OCI-LY1 (cell line): ENCODE results near the gene THSD7A.
A peak's percentile ranks its signal among the peaks of the same experiment; 100 is the strongest.

Source experiments
- H2AFZ ChIP-seq: fragments of 200-600 bp; sonication (generic), shearing (Covaris generic); 2 replicates; pipeline ENCODE4 v1.6.0; 2014; ENCODE audit warnings: antibody characterized with exemption, mild to moderate bottlenecking, low read length
- H3F3A ChIP-seq: fragments of 200-600 bp; sonication (generic), shearing (Covaris generic); 2 replicates; pipeline ENCODE4 v1.6.0; 2014; ENCODE audit warnings: mild to moderate bottlenecking, antibody characterized with exemption, low read length, moderate library complexity; ENCODE audit not compliant: insufficient read depth
- H3K27ac ChIP-seq: fragments of 200-600 bp; sonication (generic); 2 replicates; pipeline ENCODE4 v1.5.1; 2014; ENCODE audit warnings: low read length, mixed run types, mild to moderate bottlenecking, low read depth; ENCODE audit not compliant: poor library complexity, severe bottlenecking
- H3K27me3 ChIP-seq: fragments of 200-600 bp; sonication (generic); 2 replicates; pipeline ENCODE4 v1.6.0; 2014; ENCODE audit warnings: antibody characterized with exemption, mild to moderate bottlenecking, low read length, moderate library complexity; ENCODE audit not compliant: insufficient read depth
- H3K36me3 ChIP-seq: fragments of 200-600 bp; sonication (generic); 2 replicates; pipeline ENCODE4 v1.6.1; 2014; ENCODE audit warnings: mild to moderate bottlenecking, antibody characterized with exemption, low read length, moderate library complexity, mixed read lengths; ENCODE audit not compliant: insufficient read depth
- H3K4me1 ChIP-seq: fragments of 200-600 bp; sonication (generic); 2 replicates; pipeline ENCODE4 v1.5.1; 2014; ENCODE audit warnings: mild to moderate bottlenecking, low read length, moderate library complexity; ENCODE audit not compliant: insufficient read depth, severe bottlenecking
- H3K4me2 ChIP-seq: fragments of 200-600 bp; sonication (generic), shearing (Covaris generic); 2 replicates; pipeline ENCODE4 v1.6.1; 2014; ENCODE audit warnings: low read length
- H3K4me3 ChIP-seq: fragments of 200-600 bp; sonication (generic); 2 replicates; pipeline ENCODE4 v1.5.1; 2014; ENCODE audit warnings: low read length, low read depth, mild to moderate bottlenecking, mixed read lengths; ENCODE audit not compliant: poor library complexity, severe bottlenecking
- H3K79me2 ChIP-seq: fragments of 200-600 bp; shearing (Covaris generic); 2 replicates; pipeline ENCODE4 v1.6.1; 2016; ENCODE audit warnings: mixed run types, low read length, mixed read lengths; ENCODE audit not compliant: insufficient read depth
- H3K9ac ChIP-seq: fragments of 200-600 bp; sonication (generic), shearing (Covaris generic); 2 replicates; pipeline ENCODE4 v1.6.1; 2014; ENCODE audit warnings: mild to moderate bottlenecking, low read length, mixed read lengths
- H3K9me2 ChIP-seq: fragments of 200-600 bp; sonication (generic), shearing (Covaris generic); 2 replicates; pipeline ENCODE4 v1.6.1; 2014; ENCODE audit warnings: low read depth, mild to moderate bottlenecking, low read length, mixed read lengths
- H3K9me3 ChIP-seq: fragments of 200-600 bp; shearing (Covaris generic); 2 replicates; pipeline ENCODE4 v1.6.1; 2014; ENCODE audit warnings: low read length, mixed read lengths
- H4K20me1 ChIP-seq: fragments of 200-600 bp; sonication (generic), shearing (Covaris generic); 2 replicates; pipeline ENCODE4 v1.6.0; 2016; ENCODE audit warnings: mild to moderate bottlenecking, low read length; ENCODE audit not compliant: insufficient read depth
- EZH2 ChIP-seq: fragments of 200-600 bp; sonication (generic), shearing (Covaris generic); IDR thresholded peaks from 2 replicates; pipeline ENCODE4 v1.8.0; 2017; ENCODE audit warnings: borderline replicate concordance, mixed run types, mild to moderate bottlenecking, antibody characterized with exemption, low read length, moderate library complexity, mixed read lengths
- TF ChIP-seq, protein P1 (sequence below): fragments of 200-600 bp; sonication (generic), shearing (Covaris generic); IDR thresholded peaks from 2 replicates; pipeline ENCODE4 v1.5.1; 2017; ENCODE audit warnings: mild to moderate bottlenecking, antibody characterized with exemption, low read length, moderate library complexity, mixed read lengths

Gene THSD7A

DNA sequence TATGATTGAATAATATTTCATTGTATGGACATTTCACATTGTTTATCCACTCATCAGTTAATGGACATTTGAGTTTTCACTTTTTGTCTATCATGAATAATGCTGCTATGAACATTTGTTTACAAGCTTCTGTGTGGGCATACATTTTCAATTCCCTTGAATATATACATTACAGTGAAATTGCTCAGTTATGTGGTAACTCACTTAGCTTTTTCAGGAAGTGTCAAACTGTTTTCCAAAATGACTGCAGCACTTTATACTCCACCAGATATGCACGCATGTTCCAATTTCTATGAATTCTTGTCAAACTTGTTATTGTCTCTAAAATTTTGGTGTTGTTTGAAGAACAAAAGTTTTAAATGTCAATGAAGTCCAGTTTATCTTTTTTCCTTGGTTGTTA is 401.2 kb downstream of the THSD7A start:
- H3K79me2 ChIP-seq: no peaks in the 10 kb centered on the region
- no peaks in the 10 kb centered on the region for H3K9me3 ChIP-seq
- H3K4me1 ChIP-seq: peaks cover 14% of the 10 kb centered on the region
- no peak overlapping the region for H2AFZ ChIP-seq
- H4K20me1 ChIP-seq: no peaks in the 10 kb centered on the region
- H3K4me3 ChIP-seq: no peak overlapping the region
- TF ChIP-seq, protein P1, sequence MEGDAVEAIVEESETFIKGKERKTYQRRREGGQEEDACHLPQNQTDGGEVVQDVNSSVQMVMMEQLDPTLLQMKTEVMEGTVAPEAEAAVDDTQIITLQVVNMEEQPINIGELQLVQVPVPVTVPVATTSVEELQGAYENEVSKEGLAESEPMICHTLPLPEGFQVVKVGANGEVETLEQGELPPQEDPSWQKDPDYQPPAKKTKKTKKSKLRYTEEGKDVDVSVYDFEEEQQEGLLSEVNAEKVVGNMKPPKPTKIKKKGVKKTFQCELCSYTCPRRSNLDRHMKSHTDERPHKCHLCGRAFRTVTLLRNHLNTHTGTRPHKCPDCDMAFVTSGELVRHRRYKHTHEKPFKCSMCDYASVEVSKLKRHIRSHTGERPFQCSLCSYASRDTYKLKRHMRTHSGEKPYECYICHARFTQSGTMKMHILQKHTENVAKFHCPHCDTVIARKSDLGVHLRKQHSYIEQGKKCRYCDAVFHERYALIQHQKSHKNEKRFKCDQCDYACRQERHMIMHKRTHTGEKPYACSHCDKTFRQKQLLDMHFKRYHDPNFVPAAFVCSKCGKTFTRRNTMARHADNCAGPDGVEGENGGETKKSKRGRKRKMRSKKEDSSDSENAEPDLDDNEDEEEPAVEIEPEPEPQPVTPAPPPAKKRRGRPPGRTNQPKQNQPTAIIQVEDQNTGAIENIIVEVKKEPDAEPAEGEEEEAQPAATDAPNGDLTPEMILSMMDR: no peak
- no peaks in the 10 kb centered on the region for H3K36me3 ChIP-seq
- H3K27ac ChIP-seq: no peak overlapping the region
- no peak overlapping the region for H3K4me2 ChIP-seq
- no peak overlapping the region for H3K9ac ChIP-seq
- H3K9me2 ChIP-seq: no peaks in the 10 kb centered on the region
- no peaks in the 10 kb centered on the region for H3K27me3 ChIP-seq
- H3F3A ChIP-seq: no peaks in the 10 kb centered on the region

DNA sequence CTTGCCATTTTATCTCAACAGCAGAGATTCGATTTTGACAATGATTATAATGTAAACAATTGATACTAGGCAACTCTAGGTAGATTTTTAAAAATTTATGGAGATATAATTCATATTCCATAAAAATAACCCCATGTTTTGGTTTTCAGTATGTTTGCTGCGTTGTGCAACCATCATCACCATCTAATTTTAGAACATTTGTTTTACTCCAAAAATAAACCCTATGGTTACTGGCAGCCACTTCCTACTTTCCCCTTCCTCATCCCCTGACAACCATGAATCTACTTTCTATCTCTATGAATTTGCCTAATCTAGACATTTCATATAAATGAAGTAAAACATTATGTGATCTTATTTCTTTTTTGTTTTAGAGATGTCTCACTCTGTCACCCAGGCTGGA is 401.9 kb downstream of the THSD7A start:
- H3K4me2 ChIP-seq: no peak overlapping the region
- H3K36me3 ChIP-seq: no peaks in the 10 kb centered on the region
- H3F3A ChIP-seq: no peaks in the 10 kb centered on the region
- no peaks in the 10 kb centered on the region for H4K20me1 ChIP-seq
- no peak overlapping the region for H3K9ac ChIP-seq
- TF ChIP-seq, protein P1: no peak
- no peak for TF ChIP-seq EZH2
- no peaks in the 10 kb centered on the region for H3K27me3 ChIP-seq
- H3K27ac ChIP-seq: no peak overlapping the region
- no peak overlapping the region for H3K4me3 ChIP-seq
- no peaks in the 10 kb centered on the region for H3K9me2 ChIP-seq
- H3K4me1 ChIP-seq: peaks cover 14% of the 10 kb centered on the region
- H3K79me2 ChIP-seq: no peaks in the 10 kb centered on the region
- H3K9me3 ChIP-seq: no peaks in the 10 kb centered on the region
- no peak overlapping the region for H2AFZ ChIP-seq

DNA sequence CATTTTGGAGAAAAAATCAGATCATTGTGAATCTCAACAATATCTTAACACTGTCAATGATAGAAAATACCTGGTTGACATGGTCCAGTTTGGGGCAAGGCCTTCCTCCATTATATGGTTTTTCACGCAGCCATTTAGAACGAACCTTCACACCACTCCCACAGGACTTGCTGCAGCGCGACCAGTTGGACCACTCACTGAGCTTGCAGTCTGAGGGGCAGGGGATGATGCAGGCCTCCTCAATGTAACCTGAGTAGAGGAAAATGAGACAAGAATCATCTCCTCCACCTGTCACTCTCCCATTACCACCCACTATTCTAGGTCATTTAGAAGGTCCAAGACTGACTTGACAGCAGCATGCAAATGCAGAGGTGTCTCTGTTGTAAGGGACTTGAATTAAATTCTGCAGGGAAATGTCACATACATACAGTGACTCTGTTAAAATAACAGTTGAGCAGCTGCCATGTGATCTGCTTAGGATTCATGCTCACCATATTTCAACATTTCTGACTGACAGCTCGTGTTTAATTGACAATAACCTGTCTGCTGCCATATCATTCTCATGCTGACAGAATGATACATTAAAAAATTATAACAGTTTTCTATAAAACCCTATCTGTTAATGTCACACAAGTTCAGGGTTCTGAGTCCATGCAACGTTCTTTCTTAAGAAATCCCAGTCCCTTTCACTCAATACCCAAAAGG is 403.0 kb downstream of the THSD7A start:
- H3K9me2 ChIP-seq: no peaks in the 10 kb centered on the region
- H4K20me1 ChIP-seq: no peaks in the 10 kb centered on the region
- no peaks in the 10 kb centered on the region for H3K27me3 ChIP-seq
- TF ChIP-seq EZH2: no peak
- TF ChIP-seq, protein P1: no peak
- H3K4me3 ChIP-seq: no peak overlapping the region
- H3K9ac ChIP-seq: no peak overlapping the region
- H3K79me2 ChIP-seq: no peaks in the 10 kb centered on the region
- peaks cover 14% of the 10 kb centered on the region for H3K4me1 ChIP-seq
- H3F3A ChIP-seq: no peaks in the 10 kb centered on the region
- H3K9me3 ChIP-seq: no peaks in the 10 kb centered on the region
- H2AFZ ChIP-seq: no peak overlapping the region
- H3K4me2 ChIP-seq: no peak overlapping the region
- H3K27ac ChIP-seq: peak overlapping the region; percentile 9
- no peaks in the 10 kb centered on the region for H3K36me3 ChIP-seq
